ENCODE data around the gene UBQLN2.
A peak's percentile ranks its signal among the peaks of the same experiment; 100 is the strongest.
"Not testable (repeated sequence)": the region's sequence is repeated elsewhere in the genome, so short reads cannot be mapped to it uniquely, and the experiment has no call there.

Gene UBQLN2

DNA sequence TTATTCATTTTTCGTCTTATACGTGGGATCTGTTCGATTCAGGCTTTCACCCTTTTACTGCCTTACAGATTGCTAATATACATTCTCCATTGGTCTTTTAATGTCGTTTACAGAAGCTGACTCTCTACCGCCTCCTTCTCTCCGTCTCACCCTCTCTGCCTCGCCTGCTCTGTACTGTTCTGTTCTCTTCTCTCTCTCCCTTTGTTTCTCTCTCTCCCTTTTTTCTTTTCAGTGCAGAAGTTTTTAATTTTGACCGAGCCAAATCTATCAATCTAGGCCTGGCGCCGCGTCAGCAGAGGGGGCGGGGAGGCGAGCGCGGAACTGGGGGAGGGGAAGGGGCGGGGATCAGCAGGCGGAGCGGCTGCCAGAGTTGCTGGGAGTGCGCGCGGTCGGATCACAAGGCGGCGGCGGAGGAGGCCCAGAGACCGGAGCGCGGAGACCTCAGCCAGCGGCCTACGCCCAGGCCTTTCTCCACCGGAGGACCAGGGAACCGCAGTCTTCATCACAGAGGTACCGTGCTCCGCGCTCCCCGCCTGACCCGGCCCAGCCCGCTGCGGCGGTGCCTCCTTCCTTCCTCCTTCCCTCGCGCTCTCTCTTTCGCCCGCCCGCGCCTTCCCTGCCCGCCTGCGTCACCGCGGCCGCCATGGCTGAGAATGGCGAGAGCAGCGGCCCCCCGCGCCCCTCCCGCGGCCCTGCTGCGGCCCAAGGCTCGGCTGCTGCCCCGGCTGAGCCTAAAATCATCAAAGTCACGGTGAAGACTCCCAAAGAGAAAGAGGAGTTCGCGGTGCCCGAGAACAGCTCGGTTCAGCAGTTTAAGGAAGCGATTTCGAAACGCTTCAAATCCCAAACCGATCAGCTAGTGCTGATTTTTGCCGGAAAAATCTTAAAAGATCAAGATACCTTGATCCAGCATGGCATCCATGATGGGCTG is at the start of gene UBQLN2:
UBQLN2 (plus strand) TSS at position 397 of the 931 bp plus-strand sequence; CDS start at position 644, 247 bp downstream.
- DNase-seq: peak; percentile 35

DNA sequence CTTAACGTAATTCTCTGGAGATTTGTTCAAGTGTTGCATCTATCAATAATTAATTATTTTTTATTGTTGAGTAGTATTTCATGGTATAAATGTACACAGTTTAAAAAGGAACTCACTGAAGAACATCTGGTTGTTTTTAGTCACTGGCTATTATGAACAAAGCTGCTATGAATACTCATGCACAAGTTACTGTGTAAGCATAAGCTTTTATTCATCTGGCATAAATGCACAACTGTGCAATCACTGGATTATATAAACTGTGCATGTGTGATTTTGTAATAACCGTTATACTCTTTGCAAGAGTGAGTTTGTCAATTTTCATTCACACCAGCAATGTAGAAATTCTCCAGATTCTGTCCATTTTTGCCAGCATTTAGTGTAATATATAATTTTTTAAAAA is 43.8 kb upstream of the UBQLN2 start:
- DNase-seq: no peak

DNA sequence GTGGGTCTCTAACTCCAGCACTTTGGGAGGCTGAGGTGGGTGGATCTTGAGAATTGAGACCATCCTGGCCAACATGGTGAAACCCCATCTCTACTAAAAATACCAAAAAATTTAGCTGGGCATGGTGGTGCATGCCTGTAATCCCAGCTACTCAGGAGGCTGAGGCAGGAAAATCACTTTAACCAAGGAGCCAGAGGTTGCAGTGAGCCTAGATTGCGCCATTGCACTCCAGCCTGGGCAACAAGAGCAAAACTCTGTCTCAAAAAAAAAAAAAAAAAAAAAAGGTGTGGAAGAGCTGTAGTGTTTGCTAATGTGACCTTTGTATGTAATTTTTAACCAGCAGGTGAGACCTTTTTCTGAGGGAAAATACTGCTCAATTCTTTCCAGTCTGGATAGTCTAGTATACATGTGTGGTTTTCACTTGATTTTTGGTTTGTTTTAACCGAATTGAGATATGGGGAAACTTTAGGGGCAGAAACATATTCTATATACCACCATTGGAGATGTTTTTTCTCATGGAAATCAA is 33.9 kb upstream of the UBQLN2 start:
- DNase-seq: not testable (repeated sequence)

DNA sequence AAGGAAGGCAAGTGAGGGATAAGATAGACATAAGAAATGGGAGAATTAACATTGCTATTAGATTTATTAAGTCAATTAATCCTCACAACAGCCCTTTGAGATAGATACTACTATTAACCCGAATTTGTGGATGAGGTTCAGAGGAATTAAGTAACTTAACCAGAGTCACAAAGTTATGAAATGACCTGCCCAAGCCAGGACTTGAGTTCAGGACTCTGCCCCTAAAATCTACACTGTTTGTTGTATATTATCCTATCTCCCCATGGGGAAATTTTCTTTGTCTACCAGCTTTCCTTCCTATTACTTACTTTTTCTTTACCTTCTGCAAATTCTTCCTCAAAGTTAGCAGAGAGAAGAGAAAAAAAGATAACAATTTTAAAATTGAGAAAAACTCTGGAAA is 33.4 kb upstream of the UBQLN2 start:
- DNase-seq: no peak

DNA sequence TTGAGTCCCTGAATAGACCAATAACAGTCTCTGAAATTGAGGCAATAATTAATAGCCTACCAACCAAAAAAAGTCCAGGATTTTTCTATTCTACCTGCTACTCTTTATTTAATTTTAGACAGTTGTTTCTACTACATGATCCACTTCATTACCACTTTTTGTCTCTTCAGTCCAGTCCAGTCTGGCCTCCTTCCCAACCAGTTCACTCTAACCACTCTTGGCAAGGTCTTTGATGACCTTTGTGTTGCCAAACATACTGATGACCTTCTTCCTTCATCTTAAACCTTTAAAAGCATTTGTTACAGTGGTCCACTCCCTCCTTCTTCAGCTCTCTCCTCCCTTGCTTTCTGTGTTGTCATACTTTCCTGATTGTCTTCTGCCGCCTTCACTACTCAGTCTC is 12.8 kb upstream of the UBQLN2 start:
- DNase-seq: no peak

DNA sequence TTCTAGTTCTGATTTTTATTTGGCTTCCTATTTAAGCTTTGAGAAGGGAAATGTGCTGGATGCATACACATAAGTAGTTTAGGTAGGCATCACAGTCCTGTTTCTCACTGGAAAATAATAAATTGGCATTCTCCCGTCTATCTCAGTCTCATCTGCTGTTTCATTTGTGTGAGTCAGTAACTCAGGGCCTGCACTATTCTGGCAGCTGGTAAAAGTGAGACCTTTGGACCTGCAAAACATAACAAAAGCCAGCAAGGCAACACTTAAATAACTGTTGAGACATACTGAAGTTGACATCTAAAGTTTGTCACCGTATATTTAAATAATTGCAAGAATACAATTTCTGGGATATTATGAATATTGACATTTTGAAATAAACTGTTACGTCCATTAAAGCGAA is 8.6 kb upstream of the UBQLN2 start:
- no peak for DNase-seq

DNA sequence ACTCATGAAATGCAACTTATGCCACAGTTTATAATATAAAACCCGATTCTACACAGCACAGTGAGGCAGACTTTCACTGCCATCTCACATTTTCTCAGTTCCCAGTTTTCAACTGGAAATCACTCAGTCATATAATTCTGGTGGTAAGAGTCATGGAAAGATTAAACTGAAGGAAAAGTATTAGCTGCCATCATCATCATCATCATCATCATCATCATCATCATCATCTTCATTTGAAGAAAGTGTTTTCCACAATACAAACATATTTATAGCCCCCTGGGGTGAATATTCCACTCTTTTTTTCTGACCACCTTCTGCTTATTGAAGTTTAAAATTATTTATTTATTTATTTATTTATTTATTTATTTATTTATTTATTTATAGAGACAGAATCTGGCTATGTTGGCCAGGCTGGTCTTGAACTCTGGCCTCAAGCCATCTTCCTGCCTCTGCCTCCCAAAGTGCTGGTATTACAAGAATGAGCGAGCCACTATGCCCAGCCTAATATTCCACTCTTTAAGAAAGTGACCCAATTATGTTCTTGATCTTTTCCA is 6.0 kb upstream of the UBQLN2 start:
- DNase-seq: no peak

DNA sequence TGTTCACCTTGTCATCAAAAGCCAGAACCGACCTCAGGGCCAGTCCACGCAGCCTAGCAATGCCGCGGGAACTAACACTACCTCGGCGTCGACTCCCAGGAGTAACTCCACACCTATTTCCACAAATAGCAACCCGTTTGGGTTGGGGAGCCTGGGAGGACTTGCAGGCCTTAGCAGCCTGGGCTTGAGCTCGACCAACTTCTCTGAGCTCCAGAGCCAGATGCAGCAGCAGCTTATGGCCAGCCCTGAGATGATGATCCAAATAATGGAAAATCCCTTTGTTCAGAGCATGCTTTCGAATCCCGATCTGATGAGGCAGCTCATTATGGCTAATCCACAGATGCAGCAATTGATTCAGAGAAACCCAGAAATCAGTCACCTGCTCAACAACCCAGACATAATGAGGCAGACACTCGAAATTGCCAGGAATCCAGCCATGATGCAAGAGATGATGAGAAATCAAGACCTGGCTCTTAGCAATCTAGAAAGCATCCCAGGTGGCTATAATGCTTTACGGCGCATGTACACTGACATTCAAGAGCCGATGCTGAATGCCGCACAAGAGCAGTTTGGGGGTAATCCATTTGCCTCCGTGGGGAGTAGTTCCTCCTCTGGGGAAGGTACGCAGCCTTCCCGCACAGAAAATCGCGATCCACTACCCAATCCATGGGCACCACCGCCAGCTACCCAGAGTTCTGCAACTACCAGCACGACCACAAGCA is 898 bp downstream of the UBQLN2 start:
- DNase-seq: no peak

DNA sequence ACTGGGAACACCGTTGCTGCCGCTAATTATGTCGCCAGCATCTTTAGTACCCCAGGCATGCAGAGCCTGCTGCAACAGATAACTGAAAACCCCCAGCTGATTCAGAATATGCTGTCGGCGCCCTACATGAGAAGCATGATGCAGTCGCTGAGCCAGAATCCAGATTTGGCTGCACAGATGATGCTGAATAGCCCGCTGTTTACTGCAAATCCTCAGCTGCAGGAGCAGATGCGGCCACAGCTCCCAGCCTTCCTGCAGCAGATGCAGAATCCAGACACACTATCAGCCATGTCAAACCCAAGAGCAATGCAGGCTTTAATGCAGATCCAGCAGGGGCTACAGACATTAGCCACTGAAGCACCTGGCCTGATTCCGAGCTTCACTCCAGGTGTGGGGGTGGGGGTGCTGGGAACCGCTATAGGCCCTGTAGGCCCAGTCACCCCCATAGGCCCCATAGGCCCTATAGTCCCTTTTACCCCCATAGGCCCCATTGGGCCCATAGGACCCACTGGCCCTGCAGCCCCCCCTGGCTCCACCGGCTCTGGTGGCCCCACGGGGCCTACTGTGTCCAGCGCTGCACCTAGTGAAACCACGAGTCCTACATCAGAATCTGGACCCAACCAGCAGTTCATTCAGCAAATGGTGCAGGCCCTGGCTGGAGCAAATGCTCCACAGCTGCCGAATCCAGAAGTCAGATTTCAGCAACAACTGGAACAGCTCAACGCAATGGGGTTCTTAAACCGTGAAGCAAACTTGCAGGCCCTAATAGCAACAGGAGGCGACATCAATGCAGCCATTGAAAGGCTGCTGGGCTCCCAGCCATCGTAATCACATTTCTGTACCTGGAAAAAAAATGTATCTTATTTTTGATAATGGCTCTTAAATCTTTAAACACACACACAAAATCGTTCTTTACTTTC is 1.8 kb downstream of the UBQLN2 start:
- DNase-seq: no peak

DNA sequence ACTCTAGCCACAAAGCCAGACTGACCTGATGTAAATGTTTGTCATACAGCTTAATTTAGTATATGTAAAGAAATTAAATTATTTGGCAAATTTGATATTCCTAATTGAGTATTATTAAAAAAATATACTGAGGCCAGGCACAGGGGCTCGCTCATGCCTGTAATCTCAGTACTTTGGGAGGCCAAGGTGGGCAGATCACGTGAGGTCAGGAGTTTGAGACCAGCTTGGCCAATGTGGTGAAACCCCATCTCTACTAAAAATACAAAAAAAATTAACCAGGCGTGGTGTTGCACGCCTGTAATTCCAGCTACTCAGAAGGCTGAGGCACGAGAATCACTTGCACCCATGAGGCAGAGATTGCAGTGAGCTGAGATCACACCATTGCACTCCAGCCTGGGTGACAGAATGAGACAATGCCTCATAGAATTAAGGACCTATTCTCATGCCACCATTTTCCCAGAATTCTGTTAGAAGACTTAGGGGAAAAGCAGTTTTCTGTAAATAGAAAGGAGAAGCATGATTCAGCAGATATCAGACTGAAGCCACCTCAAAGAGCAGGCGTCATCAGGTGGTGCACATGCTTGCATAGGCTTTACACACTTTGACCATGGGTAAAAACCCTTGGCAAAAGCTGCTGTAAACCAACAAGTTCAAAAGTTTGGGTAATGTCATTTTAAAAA is 6.1 kb downstream of the UBQLN2 start:
- no peak for DNase-seq

DNA sequence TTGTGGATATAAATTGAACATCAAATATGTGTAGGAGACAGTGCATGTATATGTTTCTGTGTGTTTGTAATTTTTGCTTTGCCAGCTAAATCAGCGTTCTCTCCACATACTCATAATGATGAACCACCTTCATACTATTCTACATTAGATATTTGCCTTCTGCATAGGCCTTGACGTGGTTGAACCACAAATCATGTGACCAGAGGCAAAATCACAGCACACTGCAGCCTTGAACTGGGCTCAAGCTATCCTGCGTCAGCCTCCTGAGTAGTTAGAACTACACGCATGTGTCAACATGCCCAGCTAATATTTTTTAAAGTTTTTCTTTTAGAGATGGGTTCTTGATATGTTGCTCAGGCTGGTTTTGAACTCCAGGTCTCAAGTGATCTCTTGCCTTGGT is 9.5 kb downstream of the UBQLN2 start:
- DNase-seq: no peak

DNA sequence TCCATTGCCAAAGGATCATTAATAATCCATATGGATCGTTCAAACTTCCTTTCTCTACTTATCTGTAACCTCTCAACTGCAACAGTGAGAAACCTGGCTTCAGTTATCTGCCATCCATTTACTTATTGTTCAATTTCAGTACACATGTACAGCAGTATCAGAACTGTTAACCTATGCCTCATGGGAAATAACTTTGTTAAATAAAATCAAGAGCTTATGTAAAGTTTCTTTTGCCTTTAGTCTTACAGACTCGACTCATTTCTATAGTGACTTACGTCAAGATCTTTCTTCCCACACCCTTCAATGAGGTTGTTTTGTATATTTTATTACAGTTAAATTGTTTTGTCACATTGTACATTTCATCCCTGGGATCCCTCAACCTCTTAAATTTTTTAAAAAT is 11.4 kb downstream of the UBQLN2 start:
- DNase-seq: no peak

DNA sequence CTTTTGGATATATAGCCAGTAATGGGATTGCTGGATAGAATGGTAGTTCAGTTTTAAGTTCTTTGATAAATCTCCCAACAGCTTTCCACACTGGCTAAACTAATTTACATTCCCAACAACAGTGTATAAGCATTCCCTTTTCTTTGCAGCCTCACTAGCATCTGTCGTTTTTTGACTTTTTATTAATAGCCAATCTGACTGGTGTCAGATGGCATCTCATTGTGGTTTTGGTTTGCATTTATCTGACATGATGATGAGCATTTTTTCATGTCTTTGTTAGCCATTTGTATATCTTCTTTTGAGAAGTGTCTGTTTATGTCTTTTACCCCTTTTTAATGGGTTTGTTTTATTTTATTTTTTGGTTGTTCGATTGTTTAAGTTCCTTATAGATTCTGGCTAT is 13.3 kb downstream of the UBQLN2 start:
- no peak for DNase-seq

DNA sequence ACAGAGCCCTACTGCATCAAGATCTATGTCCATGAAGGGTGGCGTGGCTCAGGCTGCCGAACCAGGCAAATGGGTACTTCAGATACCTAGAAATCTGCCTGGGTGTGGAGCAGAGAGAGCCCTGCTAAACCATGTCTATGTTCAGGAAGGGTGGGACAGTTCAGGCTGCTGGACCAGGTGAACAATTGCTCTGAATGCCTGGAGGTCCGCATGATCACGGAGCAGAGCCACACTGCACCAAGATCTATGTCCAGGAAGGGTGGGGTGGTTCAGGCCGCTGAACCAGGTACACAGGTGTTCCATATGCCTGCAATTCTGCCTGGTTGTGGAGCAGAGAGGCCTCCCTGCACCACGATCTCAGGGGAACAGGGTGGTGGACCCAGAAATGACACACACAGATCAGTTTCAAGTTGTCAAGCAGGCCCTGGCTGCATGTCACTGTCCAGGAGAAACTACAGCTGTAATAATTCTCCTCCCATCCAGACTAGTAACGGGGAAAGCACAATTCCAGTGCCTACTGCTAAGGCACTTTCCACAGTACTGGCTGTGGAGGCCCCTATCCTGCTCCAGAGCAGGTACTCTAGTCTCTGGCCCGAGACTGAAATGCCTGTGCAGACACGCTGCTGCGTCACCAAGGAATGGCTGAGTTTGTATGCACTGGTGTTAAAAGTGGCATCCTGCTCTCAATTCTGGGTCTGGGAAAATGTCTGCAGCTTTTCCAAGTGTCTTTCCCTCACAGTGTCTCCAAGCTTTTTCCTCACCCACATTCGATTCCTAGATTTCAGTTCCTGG is 25.2 kb downstream of the UBQLN2 start:
- no peak for DNase-seq

DNA sequence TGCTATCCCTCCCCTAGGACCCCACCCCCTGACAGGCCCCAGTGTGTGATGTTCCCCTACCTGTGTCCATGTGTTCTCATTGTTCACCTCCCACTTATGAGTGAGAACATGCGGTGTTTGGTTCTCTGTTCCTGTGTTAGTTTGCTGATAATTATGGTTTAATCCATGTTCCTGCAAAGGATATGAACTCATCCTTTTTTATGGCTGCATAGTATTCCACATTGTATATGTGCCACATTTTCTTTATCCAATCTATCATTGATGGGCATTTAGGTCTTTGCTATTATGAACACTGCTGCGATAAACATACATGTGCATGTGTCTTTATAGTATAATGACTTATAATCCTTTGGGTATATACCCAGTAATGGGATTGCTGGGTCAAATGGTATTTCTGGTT is 28.4 kb downstream of the UBQLN2 start:
- DNase-seq: not testable (repeated sequence)

DNA sequence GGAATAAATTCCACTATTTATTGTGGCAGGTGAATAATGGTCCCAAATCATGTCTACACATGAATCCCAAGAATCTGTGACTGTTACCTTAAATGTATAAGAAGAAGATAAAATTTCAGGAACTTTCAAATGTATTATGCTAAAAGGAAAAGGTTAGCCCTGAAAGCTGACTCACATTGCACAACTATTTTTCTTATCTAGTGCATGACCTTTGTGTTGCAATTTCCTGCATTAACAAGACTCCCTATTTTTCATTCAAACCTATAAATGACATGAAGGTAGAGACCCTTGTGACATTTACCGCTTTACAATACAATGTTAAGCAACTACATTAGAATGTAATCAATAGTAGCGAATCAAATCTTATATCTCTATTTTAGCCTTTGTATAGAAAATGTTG is 36.7 kb downstream of the UBQLN2 start:
- no peak for DNase-seq

DNA sequence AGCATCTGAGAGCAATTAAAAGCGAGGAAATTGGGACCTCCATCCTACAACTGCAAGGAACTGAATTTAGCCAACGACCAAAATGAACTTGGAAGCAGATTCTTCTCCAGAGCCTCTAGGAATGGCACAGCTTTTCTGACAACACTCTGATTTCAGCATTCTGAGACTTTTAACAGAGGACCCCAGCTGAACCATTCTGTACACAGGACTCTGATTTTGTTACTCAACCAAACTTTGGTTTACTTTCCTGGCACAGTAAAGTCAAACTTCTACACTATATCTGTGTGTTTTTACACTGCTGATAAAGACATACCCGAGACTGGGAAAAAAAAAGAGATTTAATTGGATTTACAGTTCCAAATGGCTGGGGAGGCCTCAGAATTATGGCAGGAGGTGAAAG is 37.6 kb downstream of the UBQLN2 start:
- DNase-seq: no peak

DNA sequence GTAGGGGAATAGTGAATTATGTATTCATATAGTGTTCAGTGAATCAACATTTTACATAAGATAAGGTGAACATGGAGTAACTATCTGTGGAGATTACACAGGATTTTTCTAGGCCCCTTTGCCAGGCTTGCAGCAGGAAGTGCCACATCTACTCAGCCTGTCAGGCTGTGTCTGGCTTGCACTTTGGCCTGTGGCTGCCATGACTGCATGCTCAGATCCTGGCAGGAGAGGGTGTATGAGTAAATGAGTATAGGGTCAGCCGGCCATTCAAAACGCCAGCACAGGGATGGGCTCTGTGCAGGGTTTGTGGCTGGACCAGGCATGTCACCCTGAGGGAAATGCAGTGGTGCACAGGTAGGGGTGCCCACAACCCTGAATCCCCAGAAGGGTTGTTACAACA is 51.9 kb downstream of the UBQLN2 start:
- no peak for DNase-seq
